Adrenal gland (tissue), 12 donors: ENCODE data around the gene PPP1R3E. TPM values are rescaled to one million over a fixed set of nuclear protein-coding genes. Genes with fewer than 3 reads are reported as not detected.

Experiments used
- DNase-seq, 7 donors: peaks; one replicate each; pipeline ENCODE4 v3.0.0-alpha.2; 2019 to 2020
- H3K27ac ChIP-seq, 5 donors: fragments of 200-600 bp; sonication (generic) in 4 of 5; 1 replicate in 3 of 5; 2 replicates in 2 of 5; pipeline versions ENCODE4 v1.5.1 to v1.8.0; 2016 to 2020; ENCODE audit warnings: mild to moderate bottlenecking in 1 of 5
- H3K27me3 ChIP-seq: fragments of 200-600 bp; 2 replicates; pipeline ENCODE4 v1.8.0; 2021
- H3K36me3 ChIP-seq, 2 donors: fragments of 200-600 bp; replicated peaks in 1 of 2; 1 replicate in 1 of 2; 2 replicates in 1 of 2; pipeline versions ENCODE4 v1.5.1 to v1.8.0; 2018 to 2022
- H3K4me1 ChIP-seq, 2 donors: fragments of 200-600 bp; replicated peaks in 1 of 2; 1 replicate in 1 of 2; 2 replicates in 1 of 2; pipeline versions ENCODE4 v1.5.1 to v1.8.0; 2018 to 2021
- H3K4me3 ChIP-seq, 4 donors: fragments of 200-600 bp; sonication (generic) in 3 of 4; one replicate each; pipeline ENCODE4 v1.5.1; 2016 to 2018
- H3K9me3 ChIP-seq, 3 donors: fragments of 200-600 bp; sonication (generic) in 1 of 3; replicated peaks in 1 of 3; 1 replicate in 2 of 3; 2 replicates in 1 of 3; pipeline versions ENCODE4 v1.5.1 to v1.8.0; 2016 to 2021
- CTCF ChIP-seq, 6 experiments: fragments of 450-650 bp in 4 of 6; fragments of 200-600 bp in 2 of 6; sonication (generic) in 1 of 6; IDR thresholded peaks; 1 replicate in 5 of 6; 2 replicates in 1 of 6; pipeline versions ENCODE4 v1.5.1 to v1.8.0; 2016 to 2021; ENCODE audit warnings: antibody characterized with exemption in 6 of 6, mild to moderate bottlenecking in 2 of 6, moderate library complexity in 1 of 6
- POLR2A ChIP-seq, 2 donors: fragments of 450-650 bp; IDR thresholded peaks; one replicate each; pipeline ENCODE4 v1.6.1; 2017; ENCODE audit warnings: antibody characterized with exemption in 2 of 2, mild to moderate bottlenecking in 2 of 2, moderate library complexity in 1 of 2
- WGBS, 4 donors: extraction: QIAGEN DNeasy Blood & Tissue Kit in 2 of 4; methylation state at CpG; one replicate each; pipeline versions ENCODE4 v1.1.5 to v1.1.7; 2013 to 2017; 5-methylcytosine and 5-hydroxymethylcytosine counted together
- intact Hi-C, 2 donors: fragments of 100-400 bp; cut with DNase I; formaldehyde crosslinking; loops; one replicate each; pipeline versions ENCODE4 v1.14.1 to v1.15.0; 2022 to 2023
- polyA plus RNA-seq, 3 donors: library from polyadenylated mRNA; stranded (reverse); fragments of 200-250 nt in 2 of 3; fragments of 350-450 nt in 1 of 3; fragmentation: Illumina TruSeq in 1 of 3; extraction: RNeasy Lipid Tissue Mini Kit (QIAGEN cat#74804) in 1 of 3; gene quantifications; one replicate each; pipeline ENCODE4 v1.2.3, GENCODE V29; 2013 to 2014
- total RNA-seq, 9 donors: library from RNA; depleted of rRNA in 4 of 9; stranded (reverse); fragments of >200 nt in 4 of 9; fragments of 120-200 nt in 1 of 9; fragmentation: NEBNext Ultra II Directional in 1 of 9; extraction: Animal tissue kit (Norgen Biotek cat#: 25700) in 1 of 9; gene quantifications; one replicate each; pipeline versions ENCODE4 v1.1.0 to v1.2.4, GENCODE V29; 2013 to 2023
- donor health status: healthy with polysubstance abuse.
- donor health status: Bipolar disorder and iron deficiency.
- donor health status: DM: yes; HTN: yes; CAD: no.
- donor health status: DM: no; HTN: no; CAD: no.
- donor health status: DM: no; HTN: no; CAD: no.
- donor health status: DM: yes; HTN: yes; CAD: no.

The PPP1R3E gene
- total and polyA plus RNA-seq, 12 donors = 2.2 to 82.8 (median 13.4) TPM

GRCh38 chr14:23307146-23307530 is 4.5 kb upstream of the PPP1R3E start:
- H3K27me3 ChIP-seq = no peaks in the 10 kb centered on the region
- no peak for DNase-seq
- no peak for TF ChIP-seq CTCF (IDR thresholded peaks at IDR 0.05)
- TF ChIP-seq POLR2A (IDR thresholded peaks at IDR 0.05) = no peak
- peak overlapping the region in 3 of 4 donors; percentile 71 to 90 (median 89) for H3K4me3 ChIP-seq
- H3K9me3 ChIP-seq = no peaks in the 10 kb centered on the region
- H3K27ac ChIP-seq = peak overlapping the region; percentile 76 to 94 (median 90)
- H3K4me1 ChIP-seq = peaks cover 32 to 49% of the 10 kb centered on the region in 2 donors
- intact Hi-C loops = no loop called here
- WGBS, 4 donors = 5 to 9% (median 7%) methylated on average over 4 to 5 of the region's 5 CpGs
- peaks cover 0 to 33% of the 10 kb centered on the region in 2 donors for H3K36me3 ChIP-seq

- no peak for TF ChIP-seq CTCF (IDR thresholded peaks at IDR 0.05)
- TF ChIP-seq POLR2A (IDR thresholded peaks at IDR 0.05) = peak; percentile 73 to 87
- H3K4me1 ChIP-seq = peaks cover 32 to 49% of the 10 kb centered on the region in 2 donors
- DNase-seq = peak; percentile 93 to 97 (median 96)
- WGBS, 4 donors = 0 to 6% (median 0%) methylated on average over 7 to 24 of the region's 24 CpGs
- peak within 1 kb of the TSS; percentile 76 to 94 (median 90) for H3K27ac ChIP-seq
- H3K36me3 ChIP-seq = peaks cover 0 to 30% of the 10 kb centered on the region in 2 donors
- H3K9me3 ChIP-seq = no peaks in the 10 kb centered on the region
- peak within 1 kb of the TSS in 3 of 4 donors; percentile 71 to 90 (median 89) for H3K4me3 ChIP-seq
- intact Hi-C loops = no loop called here
- no peaks in the 10 kb centered on the region for H3K27me3 ChIP-seq
Observed at GRCh38 chr14:23306412-23307145, 3.9 kb upstream of the PPP1R3E start, which contains the start of gene BCL2L2. Gene BCL2L2 (plus strand): TSS chr14:23306833. CDS start chr14:23307768, 935 bp downstream.

- no peak for DNase-seq
- intact Hi-C loops = no loop called here
- Histone ChIP-seq H3K4me1 (peaks cover 21 to 26% of the 10 kb centered on the region in 2 donors), H3K9me3 (no peaks in the 10 kb centered on the region), H3K4me3 (peak overlapping the region in 3 of 4 donors; percentile 12 to 64 (median 34)), H3K27me3 (no peaks in the 10 kb centered on the region), H3K27ac (peak overlapping the region; percentile 82 to 99 (median 97)), H3K36me3 (peaks cover 0 to 5% of the 10 kb centered on the region in 2 donors)
- TF ChIP-seq POLR2A (IDR thresholded peaks at IDR 0.05) = peak; percentile 79 to 81
- TF ChIP-seq CTCF (IDR thresholded peaks at IDR 0.05) = no peak
- 0 to 1% (median 0%) methylated on average over 2 to 25 of the region's 25 CpGs for WGBS, 4 donors
Observed at GRCh38 chr14:23301969-23302289, 730 bp downstream of the PPP1R3E start.

- Histone ChIP-seq H3K9me3 (no peaks in the 10 kb centered on the region), H3K27ac (peak overlapping the region; percentile 88 to 99 (median 97)), H3K4me3 (peak overlapping the region in 2 of 4 donors; percentile 47 to 64), H3K4me1 (peaks cover 21 to 26% of the 10 kb centered on the region in 2 donors), H3K36me3 (peaks cover 0 to 5% of the 10 kb centered on the region in 2 donors), H3K27me3 (no peaks in the 10 kb centered on the region)
- DNase-seq = peak; percentile 97 to 99 (median 98)
- intact Hi-C loops = no loop called here
- 0 to 5% (median 0%) methylated on average over 10 to 87 of the region's 87 CpGs for WGBS, 4 donors
- TF ChIP-seq POLR2A (IDR thresholded peaks at IDR 0.05) (peak; percentile 58 to 76), CTCF (IDR thresholded peaks at IDR 0.05) (peak; percentile 39 to 92 (median 72))
Observed at GRCh38 chr14:23301288-23301968, 1.2 kb downstream of the PPP1R3E start.
